Liver (tissue), 9 donors: ENCODE measurements around the gene TBCB. TPM values are rescaled to one million over a fixed set of nuclear protein-coding genes. Genes with fewer than 3 reads are reported as not detected.

Experiments used
- DNase-seq: peaks from one replicate; pipeline ENCODE4 v3.0.0-alpha.2; 2017; ENCODE audit warnings: low spot score
- H3K27ac ChIP-seq, 2 donors: one replicate each; pipeline ENCODE4 v1.7.0; 2013; ENCODE audit warnings: inconsistent platforms in 2 of 2, low read length in 2 of 2, control low read depth in 1 of 2, low read depth in 1 of 2, mild to moderate bottlenecking in 1 of 2
- H3K27me3 ChIP-seq, 4 donors: one replicate each; pipeline versions ENCODE4 v1.6.1 to v1.7.0; 2013; ENCODE audit warnings: low read length in 3 of 4, inconsistent platforms in 1 of 4, mild to moderate bottlenecking in 1 of 4, moderate library complexity in 1 of 4; ENCODE audit not compliant: control insufficient read depth in 4 of 4, insufficient read depth in 4 of 4
- H3K36me3 ChIP-seq, 4 donors: one replicate each; pipeline versions ENCODE4 v1.6.1 to v1.7.0; 2013; ENCODE audit warnings: low read length in 3 of 4, mild to moderate bottlenecking in 3 of 4, low read depth in 1 of 4, moderate library complexity in 1 of 4; ENCODE audit not compliant: control insufficient read depth in 4 of 4, insufficient read depth in 3 of 4
- H3K4me1 ChIP-seq, 4 donors: one replicate each; pipeline versions ENCODE4 v1.6.1 to v1.7.0; 2013; ENCODE audit warnings: low read length in 3 of 4, mild to moderate bottlenecking in 3 of 4, moderate library complexity in 1 of 4; ENCODE audit not compliant: control insufficient read depth in 4 of 4, insufficient read depth in 4 of 4
- H3K4me3 ChIP-seq, 3 donors: one replicate each; pipeline versions ENCODE4 v1.6.1 to v1.7.0; 2013; ENCODE audit warnings: low read length in 3 of 3, control low read depth in 1 of 3, low read depth in 1 of 3, mild to moderate bottlenecking in 1 of 3
- H3K9ac ChIP-seq, 2 donors: one replicate each; pipeline ENCODE4 v1.7.0; 2013; ENCODE audit warnings: low read length in 2 of 2, mild to moderate bottlenecking in 2 of 2, moderate library complexity in 2 of 2, control low read depth in 1 of 2, low read depth in 1 of 2
- H3K9me3 ChIP-seq, 4 donors: one replicate each; pipeline versions ENCODE4 v1.6.1 to v1.7.0; 2013; ENCODE audit warnings: low read length in 3 of 4; ENCODE audit not compliant: control insufficient read depth in 4 of 4
- CTCF ChIP-seq: fragments of 150-350 bp; IDR thresholded peaks from 2 replicates; pipeline ENCODE4 v1.5.1; 2017; ENCODE audit warnings: improper control_type of control experiment, low read depth, low read length; ENCODE audit not compliant: missing input control
- EGR1 ChIP-seq, 2 donors: IDR thresholded peaks; 2 replicates each; pipeline ENCODE4 v1.6.1; 2016 to 2018; ENCODE audit warnings: antibody characterized with exemption in 2 of 2, low read depth in 2 of 2
- FOXA1 ChIP-seq: IDR thresholded peaks from 2 replicates; pipeline ENCODE4 v1.6.1; 2016; ENCODE audit warnings: antibody characterized with exemption
- FOXA2 ChIP-seq: IDR thresholded peaks from 2 replicates; pipeline ENCODE4 v1.6.1; 2016; ENCODE audit warnings: antibody characterized with exemption
- GABPA ChIP-seq, 2 donors: IDR thresholded peaks in 1 of 2; conservative IDR thresholded peaks in 1 of 2; 2 replicates each; pipeline ENCODE4 v1.6.1; 2016; ENCODE audit warnings: antibody characterized with exemption in 2 of 2, mild to moderate bottlenecking in 1 of 2, moderate library complexity in 1 of 2
- MAX ChIP-seq: IDR thresholded peaks from 2 replicates; pipeline ENCODE4 v1.6.1; 2016; ENCODE audit warnings: antibody characterized with exemption
- NR2F2 ChIP-seq: IDR thresholded peaks from 2 replicates; pipeline ENCODE4 v1.6.1; 2016; ENCODE audit warnings: antibody characterized with exemption
- RAD21 ChIP-seq, 2 donors: IDR thresholded peaks; 2 replicates each; pipeline ENCODE4 v1.6.1; 2016; ENCODE audit warnings: antibody characterized with exemption in 2 of 2, mild to moderate bottlenecking in 2 of 2
- REST ChIP-seq: IDR thresholded peaks from 2 replicates; pipeline ENCODE4 v1.6.1; 2016; ENCODE audit warnings: antibody characterized with exemption, mild to moderate bottlenecking
- RXRA ChIP-seq, 2 donors: IDR thresholded peaks; 2 replicates each; pipeline ENCODE4 v1.6.1; 2017 to 2018; ENCODE audit warnings: antibody characterized with exemption in 2 of 2, mild to moderate bottlenecking in 1 of 2
- SP1 ChIP-seq: IDR thresholded peaks from 2 replicates; pipeline ENCODE4 v1.6.1; 2018; ENCODE audit warnings: antibody characterized with exemption, mild to moderate bottlenecking
- TAF1 ChIP-seq: conservative IDR thresholded peaks from 2 replicates; pipeline ENCODE4 v1.6.1; 2016; ENCODE audit warnings: antibody characterized with exemption, mild to moderate bottlenecking
- YY1 ChIP-seq: IDR thresholded peaks from 2 replicates; pipeline ENCODE4 v1.6.1; 2016; ENCODE audit warnings: antibody characterized with exemption, mild to moderate bottlenecking
- ZBTB33 ChIP-seq: IDR thresholded peaks from 2 replicates; pipeline ENCODE4 v1.6.1; 2016; ENCODE audit warnings: antibody characterized with exemption
- WGBS: extraction: QIAGEN DNeasy Blood & Tissue Kit; methylation state at CpG from one replicate; pipeline ENCODE4 v1.1.7; 2013; 5-methylcytosine and 5-hydroxymethylcytosine counted together
- polyA plus RNA-seq, 2 donors: library from polyadenylated mRNA; stranded (reverse) in 1 of 2; unstranded in 1 of 2; fragments of 200-250 nt in 1 of 2; fragments of >200 nt in 1 of 2; fragmentation: Nextera tagmentation in 1 of 2; extraction: Ambion mirVana in 1 of 2; gene quantifications; one replicate each; pipeline versions ENCODE4 v1.2.1 to v1.2.3, GENCODE V29; 2013 to 2015
- total RNA-seq, 2 donors: library from RNA; depleted of rRNA; stranded (reverse); fragments of >200 nt; gene quantifications; one replicate each; pipeline ENCODE4 v1.2.3, GENCODE V29; 2014
- TF ChIP-seq, protein P1 (sequence below): IDR thresholded peaks from 2 replicates; pipeline ENCODE4 v1.6.1; 2016; ENCODE audit warnings: antibody characterized with exemption
- donor health status: healthy.
- donor health status: healthy.
- donor health status: healthy.
- donor health status: healthy.
- donor health status: healthy.

TBCB gene
- total and polyA plus RNA-seq, 4 donors: 29.8 to 61.3 (median 39.8) TPM

GRCh38 chr19:36120984-36121358 is 5.7 kb downstream of the TBCB start:
- Histone ChIP-seq H3K27ac (no peak overlapping the region), H3K9me3 (no peaks in the 10 kb centered on the region), H3K36me3 (peaks cover 8 to 31% (median 14%) of the 10 kb centered on the region in 4 donors), H3K4me1 (peaks cover 0 to 6% (median 4%) of the 10 kb centered on the region in 4 donors), H3K9ac (no peak overlapping the region), H3K27me3 (no peaks in the 10 kb centered on the region), H3K4me3 (no peak overlapping the region)
- DNase-seq: no peak
- no peak for TF ChIP-seq GABPA (IDR thresholded peaks at IDR 0.05 in 1 of 2, conservative IDR thresholded peaks at IDR 0.05 in 1 of 2)
- TF ChIP-seq SP1: no peak
- TF ChIP-seq ZBTB33: no peak
- TF ChIP-seq NR2F2: no peak
- TF ChIP-seq RAD21 (IDR thresholded peaks at IDR 0.05): no peak
- TF ChIP-seq FOXA1: no peak
- TF ChIP-seq YY1: no peak
- TF ChIP-seq CTCF: no peak
- TF ChIP-seq MAX: no peak
- no peak for TF ChIP-seq TAF1
- TF ChIP-seq, protein P1, sequence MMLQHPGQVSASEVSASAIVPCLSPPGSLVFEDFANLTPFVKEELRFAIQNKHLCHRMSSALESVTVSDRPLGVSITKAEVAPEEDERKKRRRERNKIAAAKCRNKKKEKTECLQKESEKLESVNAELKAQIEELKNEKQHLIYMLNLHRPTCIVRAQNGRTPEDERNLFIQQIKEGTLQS: no peak
- TF ChIP-seq REST: no peak
- no peak for TF ChIP-seq RXRA (IDR thresholded peaks at IDR 0.05)
- no peak for TF ChIP-seq FOXA2
- TF ChIP-seq EGR1 (IDR thresholded peaks at IDR 0.05; ENCODE audit: low read depth in 2 of 2): no peak
- 97% methylated on average over 18 of the region's 18 CpGs for WGBS

DNA sequence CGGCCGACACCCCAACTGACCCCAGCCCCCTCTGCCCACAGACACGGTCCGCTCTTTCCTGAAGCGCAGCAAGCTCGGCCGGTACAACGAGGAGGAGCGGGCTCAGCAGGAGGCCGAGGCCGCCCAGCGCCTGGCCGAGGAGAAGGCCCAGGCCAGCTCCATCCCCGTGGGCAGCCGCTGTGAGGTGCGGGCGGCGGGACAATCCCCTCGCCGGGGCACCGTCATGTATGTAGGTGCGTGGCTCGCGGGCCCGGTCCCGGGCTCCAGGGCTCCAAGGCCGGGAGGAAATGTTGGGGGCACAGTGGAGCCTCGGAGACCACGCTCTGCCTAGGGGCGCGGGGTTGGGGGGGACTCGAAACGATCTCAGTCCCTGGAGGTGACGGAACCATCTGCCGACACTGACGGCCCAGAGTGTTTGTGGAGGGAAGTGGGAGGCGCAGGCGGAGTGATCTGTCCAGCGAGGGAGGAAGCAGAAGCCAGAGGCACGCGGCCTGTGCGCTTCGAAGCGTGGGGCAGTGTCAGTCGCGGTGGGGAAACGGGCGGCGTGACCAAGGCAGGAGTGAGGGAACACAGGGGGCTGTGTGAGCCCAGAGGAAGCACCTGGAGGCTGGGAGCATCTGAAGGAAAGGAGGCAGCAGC is 6.3 kb downstream of the TBCB start:
- peaks cover 8 to 31% (median 14%) of the 10 kb centered on the region in 4 donors for H3K36me3 ChIP-seq
- WGBS: 92% methylated on average over 49 of the region's 49 CpGs
- H3K9me3 ChIP-seq: no peaks in the 10 kb centered on the region
- no peak overlapping the region for H3K9ac ChIP-seq
- no peaks in the 10 kb centered on the region for H3K27me3 ChIP-seq
- TF ChIP-seq, protein P1: no peak
- TF ChIP-seq SP1 (no peak), NR2F2 (no peak), EGR1 (IDR thresholded peaks at IDR 0.05; ENCODE audit: low read depth in 2 of 2) (no peak), CTCF (no peak), FOXA2 (no peak), GABPA (IDR thresholded peaks at IDR 0.05 in 1 of 2, conservative IDR thresholded peaks at IDR 0.05 in 1 of 2) (no peak)
- no peak overlapping the region for H3K4me3 ChIP-seq
- no peak overlapping the region for H3K27ac ChIP-seq
- no peaks in the 10 kb centered on the region for H3K4me1 ChIP-seq
- DNase-seq: no peak
